ENCODE results near the gene CRTAP.

DNA sequence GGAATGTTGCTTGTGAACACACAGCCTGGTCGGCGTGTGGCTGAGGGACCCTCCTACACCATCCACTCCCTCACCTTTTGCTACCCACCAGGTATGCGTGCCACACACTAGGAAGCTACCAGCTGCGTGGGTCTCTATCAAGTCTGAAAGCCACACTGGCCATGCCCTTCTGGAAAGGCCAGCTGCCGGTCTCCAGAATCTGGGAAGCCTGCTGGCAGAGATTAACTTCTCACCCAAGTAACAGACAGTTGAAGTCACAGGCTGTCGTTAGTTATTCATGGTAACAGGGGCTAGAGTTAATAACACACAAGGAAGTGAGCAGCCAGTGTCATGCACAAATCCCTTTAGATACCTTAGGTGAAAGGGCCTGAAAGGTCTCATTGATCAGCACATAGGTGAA lies 56.7 kb downstream of the CRTAP start:
- TF ChIP-seq, protein P1, sequence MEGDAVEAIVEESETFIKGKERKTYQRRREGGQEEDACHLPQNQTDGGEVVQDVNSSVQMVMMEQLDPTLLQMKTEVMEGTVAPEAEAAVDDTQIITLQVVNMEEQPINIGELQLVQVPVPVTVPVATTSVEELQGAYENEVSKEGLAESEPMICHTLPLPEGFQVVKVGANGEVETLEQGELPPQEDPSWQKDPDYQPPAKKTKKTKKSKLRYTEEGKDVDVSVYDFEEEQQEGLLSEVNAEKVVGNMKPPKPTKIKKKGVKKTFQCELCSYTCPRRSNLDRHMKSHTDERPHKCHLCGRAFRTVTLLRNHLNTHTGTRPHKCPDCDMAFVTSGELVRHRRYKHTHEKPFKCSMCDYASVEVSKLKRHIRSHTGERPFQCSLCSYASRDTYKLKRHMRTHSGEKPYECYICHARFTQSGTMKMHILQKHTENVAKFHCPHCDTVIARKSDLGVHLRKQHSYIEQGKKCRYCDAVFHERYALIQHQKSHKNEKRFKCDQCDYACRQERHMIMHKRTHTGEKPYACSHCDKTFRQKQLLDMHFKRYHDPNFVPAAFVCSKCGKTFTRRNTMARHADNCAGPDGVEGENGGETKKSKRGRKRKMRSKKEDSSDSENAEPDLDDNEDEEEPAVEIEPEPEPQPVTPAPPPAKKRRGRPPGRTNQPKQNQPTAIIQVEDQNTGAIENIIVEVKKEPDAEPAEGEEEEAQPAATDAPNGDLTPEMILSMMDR (IDR thresholded peaks at IDR 0.05), result no peak
- TF ChIP-seq POLR2A (IDR thresholded peaks at IDR 0.05), result no peak

Measured in uterus (tissue), 2 donors.